ENCODE measurements around the gene EIF4E2. TPM values are rescaled to one million over a fixed set of nuclear protein-coding genes. Genes with fewer than 3 reads are reported as not detected.

Gene EIF4E2
- 56.5 TPM for total RNA-seq

DNA sequence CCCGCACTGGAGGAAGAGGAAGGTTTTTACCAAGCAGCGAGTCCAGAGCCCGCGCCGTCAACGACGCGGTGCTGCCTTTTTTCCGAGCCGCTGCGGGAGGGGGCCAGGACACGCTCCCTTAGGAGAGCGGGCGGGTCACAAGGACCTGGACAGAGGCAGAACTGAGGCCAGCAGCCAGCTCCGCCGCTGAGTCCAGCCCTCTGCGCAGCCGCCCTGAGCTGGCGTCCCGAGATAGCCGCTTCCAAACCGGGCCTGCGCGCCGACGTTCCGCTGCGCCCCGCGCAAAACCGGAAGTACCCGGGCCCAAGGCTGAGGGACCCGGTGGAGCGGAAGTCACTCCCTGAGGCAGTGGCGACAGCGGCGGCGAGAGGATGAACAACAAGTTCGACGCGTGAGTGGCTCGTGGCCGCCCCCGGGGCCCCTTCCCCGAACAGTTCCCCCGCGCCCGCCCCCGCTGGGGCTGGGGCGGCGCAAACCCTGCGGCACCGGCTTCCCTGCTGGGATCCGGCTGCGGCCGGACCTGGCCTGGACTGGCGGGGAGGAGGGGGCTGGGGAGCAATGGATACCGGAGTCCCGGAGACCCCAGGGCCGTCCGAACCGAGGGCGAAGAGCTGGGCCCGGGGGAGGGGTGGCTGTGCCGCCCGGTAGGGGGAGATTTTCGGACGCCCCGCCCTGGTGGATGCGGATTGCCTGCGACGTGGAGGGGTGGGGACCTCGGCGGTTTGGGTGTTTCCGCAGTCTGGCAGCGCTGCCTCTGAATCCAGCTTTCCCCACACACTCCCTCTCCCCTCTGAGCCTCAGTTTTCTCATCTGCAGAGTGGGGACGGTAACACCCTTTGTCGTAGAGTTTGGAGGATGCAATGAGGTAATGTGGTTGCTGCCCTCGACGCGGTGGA, at the start of gene EIF4E2, which contains the start of gene TIGD1:
Gene EIF4E2 (plus strand): TSS at position 336 of the 896 bp plus-strand sequence. CDS start 36 bp downstream, at position 372.
Gene TIGD1 (minus strand): TSS at position 204 of the 896 bp plus-strand sequence. CDS start 675 bp downstream, outside the sequence.

GRCh38 chr2:232519581-232520438, 30.7 kb upstream of the EIF4E2 start, which contains the start of gene PRSS56:
TSS of gene PRSS56 (plus strand) at chr2:232520388. CDS start at chr2:232520599, 211 bp downstream.

DNA sequence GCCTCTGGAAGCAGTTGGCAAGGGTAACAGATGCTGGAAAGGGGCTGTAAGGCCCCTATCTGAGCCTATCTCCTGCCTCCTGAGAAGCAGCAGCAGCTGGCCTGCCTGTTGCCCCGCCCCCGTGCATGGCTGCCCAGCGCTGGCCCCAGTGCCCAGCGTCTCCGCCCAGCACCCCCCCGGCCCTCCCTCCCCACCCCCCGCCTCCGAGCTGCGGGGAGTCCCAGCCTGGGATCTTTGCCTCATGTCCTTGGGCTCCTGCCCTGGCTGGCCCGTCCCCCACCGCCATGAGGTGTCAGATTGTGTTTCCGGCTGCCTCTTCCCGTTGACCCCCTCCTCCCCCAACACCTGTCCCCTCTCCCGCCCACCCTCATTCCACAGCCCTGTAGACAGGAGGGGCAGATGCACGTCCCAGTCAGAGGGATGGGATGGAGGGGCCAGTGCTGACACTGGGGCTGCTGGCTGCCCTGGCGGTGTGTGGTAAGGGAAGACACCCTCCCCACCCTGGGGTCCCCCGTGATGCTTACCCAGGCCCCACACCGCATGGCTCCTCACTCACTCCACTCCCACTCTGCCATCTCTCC, 24.6 kb upstream of the EIF4E2 start, which contains the start of gene CHRND:
Gene CHRND (plus strand): TSS at position 370 of the 581 bp plus-strand sequence. CDS start 56 bp downstream, at position 426.

DNA sequence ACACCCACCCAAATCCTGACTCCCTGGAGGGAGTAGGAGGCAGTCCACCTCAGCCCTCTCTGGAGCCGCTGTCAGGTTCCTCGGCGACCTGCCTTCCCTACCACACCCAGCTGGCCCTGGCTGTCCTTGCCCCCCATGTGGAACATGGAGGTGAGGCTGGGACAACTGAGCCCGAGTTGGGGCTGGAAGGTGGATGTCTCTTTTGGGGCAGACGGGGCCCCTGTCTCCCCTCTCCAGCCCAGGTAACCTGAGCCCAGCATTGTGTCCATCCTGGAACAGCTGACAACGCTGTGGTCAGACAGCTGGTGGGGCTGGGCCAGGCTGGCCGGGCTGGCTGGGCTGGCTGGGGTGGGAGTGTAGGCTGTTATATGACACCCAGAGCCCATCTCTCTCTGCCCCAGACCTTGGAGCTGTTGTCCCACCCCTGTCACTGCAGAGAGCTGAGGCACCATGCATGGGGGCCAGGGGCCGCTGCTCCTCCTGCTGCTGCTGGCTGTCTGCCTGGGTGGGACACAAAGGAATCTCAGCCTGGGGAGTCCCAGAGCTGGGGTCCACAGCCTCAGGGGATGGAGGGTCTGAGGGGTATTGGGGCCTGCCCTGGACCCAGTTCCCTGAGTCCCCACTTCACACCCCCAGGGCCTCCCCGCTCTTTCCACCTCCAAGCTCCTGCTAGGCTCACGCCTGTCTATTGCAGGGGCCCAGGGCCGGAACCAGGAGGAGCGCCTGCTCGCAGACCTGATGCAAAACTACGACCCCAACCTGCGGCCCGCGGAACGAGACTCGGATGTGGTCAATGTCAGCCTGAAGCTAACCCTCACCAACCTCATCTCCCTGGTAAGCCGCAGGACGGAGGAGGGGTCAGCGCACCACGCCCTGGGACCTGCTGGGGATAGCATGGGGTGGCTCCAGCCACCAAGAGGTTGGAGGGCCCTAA, 10.9 kb upstream of the EIF4E2 start, which contains the start of gene CHRNG:
Gene CHRNG (plus strand): TSS at position 395 of the 934 bp plus-strand sequence. CDS start 56 bp downstream, at position 451.

Other genes starting within 250 kb of the EIF4E2 start
- gene ALPP, start 171.9 kb upstream of the EIF4E2 start, total RNA-seq, result not detected
- not detected for gene ALPG, start 143.8 kb upstream of the EIF4E2 start, total RNA-seq
- gene ALPI, start 94.5 kb upstream of the EIF4E2 start, total RNA-seq, result not detected
- gene ECEL1, start 62.9 kb upstream of the EIF4E2 start, total RNA-seq, result 8.1 TPM
- 0.18 TPM for gene PRSS56, start 30.3 kb upstream of the EIF4E2 start, total RNA-seq
- 5.5 TPM for gene CHRND, start 24.5 kb upstream of the EIF4E2 start, total RNA-seq
- gene CHRNG, start 11.0 kb upstream of the EIF4E2 start, total RNA-seq, result 9.5 TPM
- gene TIGD1, start 132 bp upstream of the EIF4E2 start, total RNA-seq, result 7.3 TPM
- 30.4 TPM for gene EFHD1, start 82.9 kb downstream of the EIF4E2 start, total RNA-seq
- 101 TPM for gene GIGYF2, start 146.6 kb downstream of the EIF4E2 start, total RNA-seq
- gene KCNJ13, start 225.9 kb downstream of the EIF4E2 start, total RNA-seq, result 1.8 TPM

Data from metanephros (tissue), 1 donor.